Activated naive CD8-positive, alpha-beta T cell treated with anti-CD3 and anti-CD28 coated beads, Interleukin-2, amount 10 ng/mL, durations not matched to agents 7 days and 5 days (primary cell): ENCODE data around the gene LIN7A. TPM values are rescaled to one million over a fixed set of nuclear protein-coding genes. Genes with fewer than 3 reads are reported as not detected.

Experiments used
- ATAC-seq: fragments of 150-1000 bp; cut with Tn5 transposase; one replicate; pipeline ENCODE4 v1.10.0; 2021; ENCODE audit warnings: low read depth, moderate library complexity
- POLR2A ChIA-PET: fragments of 350-600 bp; sonication (Branson Sonifier 250); formaldehyde crosslinking; loops from one replicate; lab custom pipeline; 2021; ENCODE audit warnings: antibody characterized with exemption; lab: Charles Lee
- DNase-seq: peaks from one replicate; pipeline ENCODE4 v3.0.0; 2021
- H3K27ac Mint-ChIP-seq: one replicate; pipeline ENCODE4 v1.8.0; 2022; ENCODE audit warnings: mild to moderate bottlenecking, mixed read lengths
- H3K27me3 Mint-ChIP-seq: one replicate; pipeline ENCODE4 v1.8.0; 2022; ENCODE audit warnings: mild to moderate bottlenecking, moderate library complexity, mixed read lengths
- H3K36me3 Mint-ChIP-seq: one replicate; pipeline ENCODE4 v1.8.0; 2021; ENCODE audit warnings: mild to moderate bottlenecking, mixed read lengths
- H3K4me1 Mint-ChIP-seq: one replicate; pipeline ENCODE4 v1.8.0; 2021; ENCODE audit warnings: mixed read lengths
- H3K4me3 Mint-ChIP-seq: one replicate; pipeline ENCODE4 v1.8.0; 2022; ENCODE audit warnings: mild to moderate bottlenecking, moderate library complexity, mixed read lengths
- H3K9me3 Mint-ChIP-seq: one replicate; pipeline ENCODE4 v1.8.0; 2021; ENCODE audit warnings: mixed read lengths
- total RNA-seq, 2 experiments: library from RNA; stranded (reverse); gene quantifications; one replicate each; pipeline ENCODE4 v1.2.3, GENCODE V29; 2021

Gene LIN7A
- total RNA-seq, 2 experiments from 2014 or later: not detected

GRCh38 chr12:80861641-80862378 lies 75.9 kb downstream of the LIN7A start:
- Mint-ChIP-seq H3K4me3 (no peak overlapping the region), H3K4me1 (no peaks in the 10 kb centered on the region), H3K9me3 (no peaks in the 10 kb centered on the region), H3K27ac (no peak overlapping the region), H3K27me3 (no peaks in the 10 kb centered on the region), H3K36me3 (no peaks in the 10 kb centered on the region)
- POLR2A ChIA-PET: no interaction called here
- no peak for ATAC-seq
- DNase-seq: no peak

- no peak for ATAC-seq
Measured at GRCh38 chr12:80860928-80861327, 76.8 kb downstream of the LIN7A start.

GRCh38 chr12:80860206-80860605 lies 77.5 kb downstream of the LIN7A start:
- no peaks in the 10 kb centered on the region for H3K36me3 Mint-ChIP-seq
- no peaks in the 10 kb centered on the region for H3K27me3 Mint-ChIP-seq
- H3K4me1 Mint-ChIP-seq: no peaks in the 10 kb centered on the region
- ATAC-seq (no peak), DNase-seq (no peak)
- no peaks in the 10 kb centered on the region for H3K9me3 Mint-ChIP-seq
- H3K4me3 Mint-ChIP-seq: no peak overlapping the region
- POLR2A ChIA-PET: no interaction called here
- H3K27ac Mint-ChIP-seq: no peak overlapping the region

More at GRCh38 chr12:80860928-80861327, 76.8 kb downstream of the LIN7A start:
- no peak overlapping the region for H3K27ac Mint-ChIP-seq
- no peak for DNase-seq
- no peaks in the 10 kb centered on the region for H3K4me1 Mint-ChIP-seq
- H3K27me3 Mint-ChIP-seq: no peaks in the 10 kb centered on the region
- no peak overlapping the region for H3K4me3 Mint-ChIP-seq
- H3K9me3 Mint-ChIP-seq: no peaks in the 10 kb centered on the region
- H3K36me3 Mint-ChIP-seq: no peaks in the 10 kb centered on the region
- POLR2A ChIA-PET: no interaction called here

- POLR2A ChIA-PET: no interaction called here
- no peaks in the 10 kb centered on the region for H3K36me3 Mint-ChIP-seq
- no peak overlapping the region for H3K4me3 Mint-ChIP-seq
- no peak for ATAC-seq
- H3K27me3 Mint-ChIP-seq: no peaks in the 10 kb centered on the region
- no peak overlapping the region for H3K27ac Mint-ChIP-seq
- no peak for DNase-seq
- H3K9me3 Mint-ChIP-seq: no peaks in the 10 kb centered on the region
- no peaks in the 10 kb centered on the region for H3K4me1 Mint-ChIP-seq
Measured at GRCh38 chr12:80858356-80858755, 79.4 kb downstream of the LIN7A start.

- no peaks in the 10 kb centered on the region for H3K9me3 Mint-ChIP-seq
- no peak overlapping the region for H3K4me3 Mint-ChIP-seq
- POLR2A ChIA-PET: no interaction called here
- H3K27ac Mint-ChIP-seq: no peak overlapping the region
- H3K4me1 Mint-ChIP-seq: no peaks in the 10 kb centered on the region
- ATAC-seq (no peak), DNase-seq (no peak)
- no peaks in the 10 kb centered on the region for H3K27me3 Mint-ChIP-seq
- no peaks in the 10 kb centered on the region for H3K36me3 Mint-ChIP-seq
Measured at GRCh38 chr12:80857311-80857710, 80.4 kb downstream of the LIN7A start.

GRCh38 chr12:80849337-80849736 lies 88.4 kb downstream of the LIN7A start:
- H3K4me3 Mint-ChIP-seq: no peak overlapping the region
- ATAC-seq (no peak), DNase-seq (no peak)
- H3K36me3 Mint-ChIP-seq: no peaks in the 10 kb centered on the region
- H3K4me1 Mint-ChIP-seq: no peaks in the 10 kb centered on the region
- no peak overlapping the region for H3K27ac Mint-ChIP-seq
- no peaks in the 10 kb centered on the region for H3K9me3 Mint-ChIP-seq
- H3K27me3 Mint-ChIP-seq: no peaks in the 10 kb centered on the region
- POLR2A ChIA-PET: no interaction called here

GRCh38 chr12:80848858-80849257 lies 88.9 kb downstream of the LIN7A start:
- no peak for ATAC-seq
- Mint-ChIP-seq H3K4me3 (no peak overlapping the region), H3K36me3 (no peaks in the 10 kb centered on the region), H3K27me3 (no peaks in the 10 kb centered on the region), H3K27ac (no peak overlapping the region), H3K4me1 (no peaks in the 10 kb centered on the region), H3K9me3 (no peaks in the 10 kb centered on the region)
- no peak for DNase-seq
- POLR2A ChIA-PET: no interaction called here

- H3K27ac Mint-ChIP-seq: no peak overlapping the region
- H3K9me3 Mint-ChIP-seq: no peaks in the 10 kb centered on the region
- no peak overlapping the region for H3K4me3 Mint-ChIP-seq
- no peaks in the 10 kb centered on the region for H3K36me3 Mint-ChIP-seq
- no peaks in the 10 kb centered on the region for H3K4me1 Mint-ChIP-seq
- POLR2A ChIA-PET: no interaction called here
- no peak for ATAC-seq
- no peak for DNase-seq
- no peaks in the 10 kb centered on the region for H3K27me3 Mint-ChIP-seq
Measured at GRCh38 chr12:80847575-80847974, 90.2 kb downstream of the LIN7A start.

- no peaks in the 10 kb centered on the region for H3K9me3 Mint-ChIP-seq
- no peak overlapping the region for H3K27ac Mint-ChIP-seq
- no peaks in the 10 kb centered on the region for H3K27me3 Mint-ChIP-seq
- POLR2A ChIA-PET: no interaction called here
- ATAC-seq (no peak), DNase-seq (no peak)
- H3K4me1 Mint-ChIP-seq: no peaks in the 10 kb centered on the region
- H3K4me3 Mint-ChIP-seq: no peak overlapping the region
- no peaks in the 10 kb centered on the region for H3K36me3 Mint-ChIP-seq
Measured at GRCh38 chr12:80846952-80847351, 90.8 kb downstream of the LIN7A start.

- Mint-ChIP-seq H3K4me3 (no peak overlapping the region), H3K27me3 (no peaks in the 10 kb centered on the region), H3K36me3 (no peaks in the 10 kb centered on the region), H3K27ac (no peak overlapping the region), H3K4me1 (no peaks in the 10 kb centered on the region), H3K9me3 (no peaks in the 10 kb centered on the region)
- ATAC-seq (no peak), DNase-seq (no peak)
- POLR2A ChIA-PET: no interaction called here
Measured at GRCh38 chr12:80845639-80846038, 92.1 kb downstream of the LIN7A start.

- POLR2A ChIA-PET: no interaction called here
- H3K4me1 Mint-ChIP-seq: no peaks in the 10 kb centered on the region
- no peak overlapping the region for H3K4me3 Mint-ChIP-seq
- no peaks in the 10 kb centered on the region for H3K27me3 Mint-ChIP-seq
- H3K9me3 Mint-ChIP-seq: no peaks in the 10 kb centered on the region
- no peak overlapping the region for H3K27ac Mint-ChIP-seq
- H3K36me3 Mint-ChIP-seq: no peaks in the 10 kb centered on the region
- DNase-seq (no peak), ATAC-seq (no peak)
Measured at GRCh38 chr12:80843969-80844368, 93.8 kb downstream of the LIN7A start.

- H3K4me3 Mint-ChIP-seq: no peak overlapping the region
- ATAC-seq: no peak
- no peaks in the 10 kb centered on the region for H3K36me3 Mint-ChIP-seq
- H3K27ac Mint-ChIP-seq: no peak overlapping the region
- DNase-seq: no peak
- no peaks in the 10 kb centered on the region for H3K9me3 Mint-ChIP-seq
- no peaks in the 10 kb centered on the region for H3K4me1 Mint-ChIP-seq
- H3K27me3 Mint-ChIP-seq: no peaks in the 10 kb centered on the region
- POLR2A ChIA-PET: no interaction called here
Measured at GRCh38 chr12:80838708-80839107, 99.0 kb downstream of the LIN7A start.

- H3K4me1 Mint-ChIP-seq: no peaks in the 10 kb centered on the region
- ATAC-seq (no peak), DNase-seq (no peak)
- H3K27ac Mint-ChIP-seq: no peak overlapping the region
- POLR2A ChIA-PET: no interaction called here
- H3K4me3 Mint-ChIP-seq: no peak overlapping the region
- H3K9me3 Mint-ChIP-seq: no peaks in the 10 kb centered on the region
- no peaks in the 10 kb centered on the region for H3K36me3 Mint-ChIP-seq
- no peaks in the 10 kb centered on the region for H3K27me3 Mint-ChIP-seq
Measured at GRCh38 chr12:80838024-80838658, 99.6 kb downstream of the LIN7A start.

- H3K9me3 Mint-ChIP-seq: no peaks in the 10 kb centered on the region
- H3K4me1 Mint-ChIP-seq: no peaks in the 10 kb centered on the region
- no peak for DNase-seq
- H3K4me3 Mint-ChIP-seq: no peak overlapping the region
- H3K36me3 Mint-ChIP-seq: no peaks in the 10 kb centered on the region
- H3K27ac Mint-ChIP-seq: no peak overlapping the region
- POLR2A ChIA-PET: no interaction called here
- no peaks in the 10 kb centered on the region for H3K27me3 Mint-ChIP-seq
- ATAC-seq: no peak
Measured at GRCh38 chr12:80837342-80837978, 100.3 kb downstream of the LIN7A start.
